HepG2 (cell line): Measurements from ENCODE around the gene MEPE. TPM values are rescaled to one million over a fixed set of nuclear protein-coding genes. Genes with fewer than 3 reads are reported as not detected.

Source experiments
- ATAC-seq: fragments of 200-7000 bp; cut with Tn5 transposase; 3 replicates; pipeline ENCODE4 v1.9.1; 2020; ENCODE audit warnings: mild to moderate bottlenecking, moderate library complexity
- BruUV-seq: library from RNA; stranded (reverse); fragments of 400-500 nt; replicated peaks from 2 replicates; lab custom pipeline; 2021; lab: Mats Ljungman, UMichigan
- CTCF ChIA-PET: fragments of 300-600 bp; formaldehyde crosslinking; extraction: SDS; loops from one replicate; lab custom pipeline; 2021; ENCODE audit warnings: low total read pairs, inconsistent platforms, low intra/inter-chr PET ratio; lab: Yijun Ruan, JAX
- POLR2A ChIA-PET: fragments of 350-600 bp; sonication (Branson Sonifier 250); formaldehyde crosslinking; loops from one replicate; lab custom pipeline; 2020; ENCODE audit warnings: antibody characterized with exemption, inconsistent platforms; lab: Yijun Ruan, JAX
- DNase-seq: peaks from one replicate; pipeline ENCODE4 v3.0.0-alpha.2; 2015; ENCODE audit warnings: low spot score
- FAIRE-seq: peaks from 3 replicates; lab custom pipeline; 2011; peaks lifted over from hg19 to GRCh38; lab: Jason Lieb, UNC
- H2AFZ ChIP-seq: one replicate; pipeline ENCODE4 v1.6.1; 2011; ENCODE audit warnings: low read length, inconsistent platforms
- H3K27ac ChIP-seq: fragments of 300-600 bp; 3 replicates; pipeline ENCODE4 v1.8.0; 2011; ENCODE audit warnings: mixed run types, mild to moderate bottlenecking, mixed read lengths, low read length, inconsistent platforms; ENCODE audit not compliant: insufficient read depth; ENCODE audit errors: extremely low read length
- H3K27me3 ChIP-seq, 2 experiments: fragments of 200-600 bp in 1 of 2; 2 replicates in 1 of 2; 3 replicates in 1 of 2; pipeline versions ENCODE4 v1.6.0 to v1.8.0; 2011; ENCODE audit warnings: low read length in 2 of 2, mild to moderate bottlenecking in 2 of 2, moderate library complexity in 2 of 2, inconsistent platforms in 1 of 2; ENCODE audit not compliant: insufficient read depth in 2 of 2, control insufficient read depth in 1 of 2
- H3K36me3 ChIP-seq, 2 experiments: fragments of 200-600 bp in 1 of 2; replicated peaks in 1 of 2; 2 replicates in 1 of 2; 3 replicates in 1 of 2; pipeline versions ENCODE4 v1.5.1 to v1.8.0; 2011; ENCODE audit warnings: low read length in 2 of 2, inconsistent platforms in 1 of 2; ENCODE audit not compliant: insufficient read depth in 2 of 2, control insufficient read depth in 1 of 2
- H3K4me1 ChIP-seq: 2 replicates; pipeline ENCODE4 v1.5.1; 2012; ENCODE audit warnings: low read length, inconsistent platforms; ENCODE audit not compliant: insufficient read depth
- H3K4me2 ChIP-seq: 2 replicates; pipeline ENCODE4 v1.6.0; 2011; ENCODE audit warnings: low read depth, low read length, inconsistent platforms
- H3K4me3 ChIP-seq, 3 experiments: fragments of 200-600 bp in 1 of 3; sonication (generic), shearing (Covaris generic) in 1 of 3; replicated peaks in 1 of 3; 2 replicates each; pipeline ENCODE4 v1.5.1; 2011 to 2016; ENCODE audit warnings: low read length in 3 of 3, inconsistent platforms in 2 of 3, low read depth in 2 of 3, mild to moderate bottlenecking in 2 of 3, control low read depth in 1 of 3, mixed read lengths in 1 of 3; ENCODE audit not compliant: insufficient read depth in 1 of 3
- H3K79me2 ChIP-seq: one replicate; pipeline ENCODE4 v1.6.1; 2011; ENCODE audit warnings: low read length, inconsistent platforms; ENCODE audit not compliant: insufficient read depth
- H3K9ac ChIP-seq: 2 replicates; pipeline ENCODE4 v1.6.0; 2011; ENCODE audit warnings: mild to moderate bottlenecking, low read depth, low read length, inconsistent platforms; ENCODE audit not compliant: insufficient read depth
- H3K9me3 ChIP-seq: 2 replicates; pipeline ENCODE4 v1.5.1; 2012; ENCODE audit warnings: mild to moderate bottlenecking, low read length
- H4K20me1 ChIP-seq: 2 replicates; pipeline ENCODE4 v1.6.0; 2011; ENCODE audit warnings: inconsistent platforms, mild to moderate bottlenecking, low read length, moderate library complexity; ENCODE audit not compliant: insufficient read depth
- ATAD3A ChIP-seq: sonication (generic); formaldehyde crosslinking; IDR thresholded peaks from 2 replicates; pipeline ENCODE4 v1.4.0; 2020; ENCODE audit warnings: missing genetic modification reagents
- DMAP1 ChIP-seq: IDR thresholded peaks from 2 replicates; pipeline ENCODE4 v1.6.1; 2016
- GLMP ChIP-seq: sonication (generic); formaldehyde crosslinking; IDR thresholded peaks from 2 replicates; pipeline ENCODE4 v1.9.0; 2021; ENCODE audit warnings: missing genetic modification reagents, mild to moderate bottlenecking, borderline replicate concordance
- MLX ChIP-seq: IDR thresholded peaks from 2 replicates; pipeline ENCODE4 v1.6.1; 2016
- MYNN ChIP-seq: sonication (generic); formaldehyde crosslinking; IDR thresholded peaks from 2 replicates; pipeline ENCODE4 v1.4.0; 2020; ENCODE audit warnings: mild to moderate bottlenecking, low read depth, missing genetic modification reagents
- NFE2L1 ChIP-seq: sonication (generic); formaldehyde crosslinking; IDR thresholded peaks from 2 replicates; pipeline ENCODE4 v1.4.0; 2020; ENCODE audit warnings: missing genetic modification reagents, mild to moderate bottlenecking, borderline replicate concordance
- PREB ChIP-seq: sonication (generic); formaldehyde crosslinking; IDR thresholded peaks from 2 replicates; pipeline ENCODE4 v1.4.0; 2020; ENCODE audit warnings: missing genetic modification reagents
- TBL1XR1 ChIP-seq: fragments of 150-350 bp; IDR thresholded peaks from 2 replicates; pipeline ENCODE4 v1.6.1; 2014; ENCODE audit warnings: borderline replicate concordance, low read length; ENCODE audit not compliant: partially characterized antibody
- ZBTB8A ChIP-seq: sonication (generic); formaldehyde crosslinking; IDR thresholded peaks from 2 replicates; pipeline ENCODE4 v1.4.0; 2020; ENCODE audit warnings: mild to moderate bottlenecking, low read depth, missing genetic modification reagents, borderline replicate concordance
- ZNF503 ChIP-seq: sonication (generic); formaldehyde crosslinking; IDR thresholded peaks from 2 replicates; pipeline ENCODE4 v1.4.0; 2020; ENCODE audit warnings: missing genetic modification reagents
- ZNF572 ChIP-seq: sonication (generic); formaldehyde crosslinking; IDR thresholded peaks from 2 replicates; pipeline ENCODE4 v1.5.1; 2020; ENCODE audit warnings: mild to moderate bottlenecking, missing genetic modification reagents
- WGBS: methylation state at CpG from one replicate; pipeline ENCODE4 v1.1.6; 2017; ENCODE audit warnings: low lambda C conversion rate; 5-methylcytosine and 5-hydroxymethylcytosine counted together
- in situ Hi-C: cut with HindIII; loops from 2 replicates; pipeline ENCODE4 v1.10.0; 2017; ENCODE audit warnings: low pct_unique_long_range_greater_than_20kb; ENCODE audit not compliant: extremely low pct_ligation_motif_present
- intact Hi-C: fragments of 100-400 bp; cut with micrococcal nuclease; formaldehyde crosslinking; loops from one replicate; pipeline ENCODE4 v1.10.0; 2022; ENCODE audit not compliant: unreplicated experiment
- polyA plus RNA-seq, 8 experiments: library from polyadenylated mRNA; depleted of rRNA in 3 of 8; stranded (reverse) in 7 of 8; unstranded in 1 of 8; fragments of >200 nt; fragmentation: Illumina TruSeq in 4 of 8; extraction: Trizol in 4 of 8; gene quantifications; 2 replicates each; pipeline versions ENCODE4 v1.2.1 to v1.2.3, GENCODE V29; 2011 to 2016; ENCODE audit warnings: low read depth in 4 of 8, missing spikeins in 1 of 8, mixed read lengths in 1 of 8; ENCODE audit not compliant: insufficient read depth in 1 of 8
- total RNA-seq, 5 experiments: library from RNA; depleted of rRNA; stranded (reverse); fragments of >200 nt; fragmentation: Illumina TruSeq; extraction: Trizol; gene quantifications; 2 replicates each; pipeline ENCODE4 v1.2.3, GENCODE V29; 2016; ENCODE audit warnings: low read depth in 1 of 5
- TF ChIP-seq, protein P1 (sequence below): sonication (generic); formaldehyde crosslinking; IDR thresholded peaks from 2 replicates; pipeline ENCODE4 v1.4.0; 2020; ENCODE audit warnings: missing genetic modification reagents, borderline replicate concordance
- TF ChIP-seq, protein P2 (sequence below): IDR thresholded peaks from 2 replicates; pipeline ENCODE4 v1.6.1; 2016; ENCODE audit warnings: missing compliant biosample characterization, missing genetic modification reagents, borderline replicate concordance

MEPE gene
- total and polyA plus RNA-seq, 2 of the 13 experiments (the other 11 are each of a cell fraction or from before 2014, with no cell fraction given): 0.04 TPM; not detected in 1

DNA sequence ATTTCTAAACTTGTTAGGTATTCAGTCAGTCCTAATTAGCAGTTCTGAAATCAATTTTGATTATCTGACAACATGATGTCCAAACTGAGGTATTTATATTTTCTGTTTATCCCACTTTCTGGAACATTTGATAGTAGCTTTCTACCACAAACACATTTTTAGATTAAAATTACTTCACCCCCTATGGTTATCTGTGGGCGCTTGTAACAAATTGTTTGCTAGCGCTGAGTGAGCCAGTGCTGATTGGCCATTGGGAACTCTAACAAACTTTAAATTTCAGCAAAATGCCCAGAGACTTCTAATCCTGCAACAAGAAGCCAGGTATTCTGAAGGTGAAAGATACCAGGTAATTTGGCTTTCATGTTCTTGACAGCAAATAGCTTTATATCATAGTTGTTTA is at the start of gene MEPE (continued):
- TF ChIP-seq, protein P1, sequence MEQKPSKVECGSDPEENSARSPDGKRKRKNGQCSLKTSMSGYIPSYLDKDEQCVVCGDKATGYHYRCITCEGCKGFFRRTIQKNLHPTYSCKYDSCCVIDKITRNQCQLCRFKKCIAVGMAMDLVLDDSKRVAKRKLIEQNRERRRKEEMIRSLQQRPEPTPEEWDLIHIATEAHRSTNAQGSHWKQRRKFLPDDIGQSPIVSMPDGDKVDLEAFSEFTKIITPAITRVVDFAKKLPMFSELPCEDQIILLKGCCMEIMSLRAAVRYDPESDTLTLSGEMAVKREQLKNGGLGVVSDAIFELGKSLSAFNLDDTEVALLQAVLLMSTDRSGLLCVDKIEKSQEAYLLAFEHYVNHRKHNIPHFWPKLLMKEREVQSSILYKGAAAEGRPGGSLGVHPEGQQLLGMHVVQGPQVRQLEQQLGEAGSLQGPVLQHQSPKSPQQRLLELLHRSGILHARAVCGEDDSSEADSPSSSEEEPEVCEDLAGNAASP (CRISPR knock-in tag): no peak
- no peak for TF ChIP-seq MYNN

GRCh38 chr4:87783781-87784180 is 49.0 kb upstream of the MEPE start:
- FAIRE-seq (no peak), DNase-seq (no peak), ATAC-seq (no peak)
- Histone ChIP-seq H4K20me1 (no peaks in the 10 kb centered on the region), H3K9me3 (no peaks in the 10 kb centered on the region), H2AFZ (no peak overlapping the region), H3K4me2 (no peak overlapping the region), H3K4me3 (no peak overlapping the region), H3K27ac (no peak overlapping the region), H3K9ac (no peak overlapping the region), H3K27me3 (peaks cover 0 to 12% of the 10 kb centered on the region in 2 experiments; a peak in 3 of 5 replicates), H3K36me3 (no peaks in the 10 kb centered on the region), H3K79me2 (no peaks in the 10 kb centered on the region), H3K4me1 (no peaks in the 10 kb centered on the region)
- intact Hi-C loops: no loop called here
- in situ Hi-C loops: no loop called here
- CTCF ChIA-PET: no interaction called here
- no TSS peak for BruUV-seq
- POLR2A ChIA-PET: no interaction called here
- 0% methylated on average over 2 of the region's 2 CpGs for WGBS
- TF ChIP-seq MLX: no peak
- no peak for TF ChIP-seq PREB (CRISPR knock-in tag)
- no peak for TF ChIP-seq ZBTB8A
- no peak for TF ChIP-seq ATAD3A
- TF ChIP-seq, protein P2, sequence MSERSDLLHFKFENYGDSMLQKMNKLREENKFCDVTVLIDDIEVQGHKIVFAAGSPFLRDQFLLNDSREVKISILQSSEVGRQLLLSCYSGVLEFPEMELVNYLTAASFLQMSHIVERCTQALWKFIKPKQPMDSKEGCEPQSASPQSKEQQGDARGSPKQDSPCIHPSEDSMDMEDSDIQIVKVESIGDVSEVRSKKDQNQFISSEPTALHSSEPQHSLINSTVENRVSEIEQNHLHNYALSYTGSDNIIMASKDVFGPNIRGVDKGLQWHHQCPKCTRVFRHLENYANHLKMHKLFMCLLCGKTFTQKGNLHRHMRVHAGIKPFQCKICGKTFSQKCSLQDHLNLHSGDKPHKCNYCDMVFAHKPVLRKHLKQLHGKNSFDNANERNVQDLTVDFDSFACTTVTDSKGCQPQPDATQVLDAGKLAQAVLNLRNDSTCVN (CRISPR knock-in tag): no peak
- no peak for TF ChIP-seq DMAP1 (CRISPR knock-in tag)
- no peak for TF ChIP-seq GLMP
- no peak for TF ChIP-seq TBL1XR1
- no peak for TF ChIP-seq ZNF572 (CRISPR knock-in tag)
- TF ChIP-seq NFE2L1 (CRISPR knock-in tag): no peak
- TF ChIP-seq ZNF503 (CRISPR knock-in tag): no peak
